H1 (cell line): ENCODE measurements around the gene DPP10. TPM values are rescaled to one million over a fixed set of nuclear protein-coding genes. Genes with fewer than 3 reads are reported as not detected.

Experiments
- CHD7 ChIP-seq: fragments of 300-600 bp; sonication (generic); IDR thresholded peaks from 2 replicates; pipeline ENCODE4 v1.7.1; 2012; ENCODE audit warnings: low read length, moderate library complexity, mild to moderate bottlenecking, inconsistent platforms; ENCODE audit not compliant: insufficient replicate concordance
- GTF2F1 ChIP-seq: IDR thresholded peaks from 2 replicates; pipeline ENCODE4 v1.6.1; 2012; ENCODE audit warnings: low read depth, low read length, improper control_type of control experiment, borderline replicate concordance
- HDAC2 ChIP-seq, 2 experiments: fragments of 300-600 bp in 1 of 2; sonication (generic) in 1 of 2; IDR thresholded peaks; 2 replicates each; pipeline ENCODE4 v1.6.1; 2011 to 2012; ENCODE audit warnings: low read depth in 2 of 2, low read length in 2 of 2, mild to moderate bottlenecking in 2 of 2, moderate library complexity in 2 of 2, borderline replicate concordance in 1 of 2, inconsistent platforms in 1 of 2
- SP4 ChIP-seq: IDR thresholded peaks from 2 replicates; pipeline ENCODE4 v1.6.1; 2012; ENCODE audit warnings: low read length, inconsistent platforms
- SRF ChIP-seq: IDR thresholded peaks from 2 replicates; pipeline ENCODE4 v1.6.1; 2011; ENCODE audit warnings: mild to moderate bottlenecking, low read depth, low read length, moderate library complexity
- YY1 ChIP-seq: IDR thresholded peaks from 2 replicates; pipeline ENCODE4 v1.6.1; 2011; ENCODE audit warnings: low read depth, mild to moderate bottlenecking, low read length
- polyA plus RNA-seq, 7 experiments: library from polyadenylated mRNA; depleted of rRNA in 3 of 7; stranded (reverse) in 5 of 7; unstranded in 2 of 7; fragments of >200 nt in 5 of 7; fragments of 200-250 nt in 2 of 7; gene quantifications; 1 replicate in 5 of 7; 2 replicates in 1 of 7; 4 replicates in 1 of 7; pipeline versions ENCODE4 v1.2.1 to v1.2.3, GENCODE V29; 2011 to 2013; ENCODE audit warnings: missing spikeins in 2 of 7, mixed read lengths in 2 of 7
- total RNA-seq: library from RNA; stranded (reverse); fragmentation: NEBNext Ultra II Directional; extraction: Animal tissue kit (Norgen Biotek cat#: 25700); gene quantifications from 2 replicates; pipeline ENCODE4 v1.2.1, GENCODE V29; 2021

DPP10 gene
- total and polyA plus RNA-seq, 2 of the 8 experiments (the other 6 are each of a cell fraction or from before 2014, with no cell fraction given): 3.3 to 7.2 TPM

DNA sequence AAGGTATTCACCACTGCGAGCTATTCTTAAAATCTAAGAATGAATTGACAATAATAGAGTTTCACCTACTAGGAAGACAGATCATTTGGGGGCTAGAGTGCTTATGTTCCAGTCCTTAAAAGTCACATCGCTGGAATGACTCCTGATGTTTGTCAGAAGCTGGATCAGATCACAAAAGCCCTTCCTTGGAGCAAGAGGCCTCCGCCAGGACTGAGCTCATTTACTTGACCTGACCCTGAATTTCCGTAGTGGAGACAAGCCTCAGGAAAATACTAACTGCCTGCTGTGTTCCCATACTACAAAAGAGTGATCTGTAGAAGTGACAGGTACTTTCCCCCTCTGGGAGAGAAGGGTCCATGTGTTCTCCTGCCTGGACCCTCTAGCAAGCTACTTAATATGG, 483.9 kb downstream of the DPP10 start (continued):
- no peak for TF ChIP-seq YY1
- TF ChIP-seq CHD7: no peak
- TF ChIP-seq GTF2F1: no peak
- no peak for TF ChIP-seq SP4
- no peak for TF ChIP-seq SRF
- no peak for TF ChIP-seq HDAC2 (IDR thresholded peaks at IDR 0.05; ENCODE audit: borderline replicate concordance in 1 of 2, low read depth in 2 of 2, low read length in 2 of 2)
- TF ChIP-seq, all 59 proteins: peak for 0
